NCI-H460 (cell line): ENCODE data around the gene ICOS. TPM values are rescaled to one million over a fixed set of nuclear protein-coding genes. Genes with fewer than 3 reads are reported as not detected.

ENCODE experiments used
- DNase-seq: peaks from one replicate; pipeline ENCODE4 v3.0.0-alpha.2; 2016; ENCODE audit warnings: low read depth; ENCODE audit errors: extremely low read depth
- total RNA-seq: library from RNA; depleted of rRNA; stranded (reverse); fragments of >200 nt; shearing (Covaris generic); gene quantifications from 2 replicates; pipeline ENCODE4 v1.2.3, GENCODE V29; 2014; rRNA removed

The ICOS gene
- total RNA-seq, 1 experiment from 2014 or later = not detected

DNA sequence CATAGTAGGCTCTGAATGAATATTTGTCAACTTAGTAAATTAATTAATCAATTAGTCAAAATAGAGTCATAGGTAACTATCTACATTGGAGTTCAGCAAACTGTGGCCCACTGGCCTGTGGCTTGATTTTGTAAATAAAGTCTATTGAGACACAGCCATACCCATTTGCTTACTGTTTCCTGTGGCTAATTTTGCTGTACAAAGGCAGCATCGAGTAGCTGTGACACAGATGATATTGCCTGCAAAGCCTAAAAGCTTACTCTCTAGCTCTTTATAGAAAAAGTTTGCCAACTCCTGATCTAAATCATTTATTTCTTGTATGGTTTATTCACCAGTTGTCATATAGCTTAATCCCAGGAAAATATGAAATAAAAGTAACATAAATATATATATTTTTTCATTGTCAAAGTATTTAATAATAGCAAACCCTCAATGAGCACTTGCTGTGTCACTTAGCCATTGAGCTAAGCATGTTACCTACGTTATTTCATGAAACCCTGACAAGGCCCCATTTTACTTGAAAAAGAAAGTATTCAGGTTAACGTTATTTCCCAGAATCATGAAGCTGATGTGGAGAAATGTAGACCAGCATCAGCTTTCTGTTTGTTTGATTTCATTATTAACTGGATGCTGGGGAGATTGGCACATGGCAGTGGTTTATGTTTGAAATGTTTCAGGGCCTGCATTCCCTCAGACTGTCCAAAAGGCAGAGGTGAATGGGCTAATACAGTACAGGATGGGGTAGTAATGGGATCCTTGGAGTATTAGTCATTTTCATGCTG lies 69.6 kb downstream of the ICOS start:
- no peak for DNase-seq

DNA sequence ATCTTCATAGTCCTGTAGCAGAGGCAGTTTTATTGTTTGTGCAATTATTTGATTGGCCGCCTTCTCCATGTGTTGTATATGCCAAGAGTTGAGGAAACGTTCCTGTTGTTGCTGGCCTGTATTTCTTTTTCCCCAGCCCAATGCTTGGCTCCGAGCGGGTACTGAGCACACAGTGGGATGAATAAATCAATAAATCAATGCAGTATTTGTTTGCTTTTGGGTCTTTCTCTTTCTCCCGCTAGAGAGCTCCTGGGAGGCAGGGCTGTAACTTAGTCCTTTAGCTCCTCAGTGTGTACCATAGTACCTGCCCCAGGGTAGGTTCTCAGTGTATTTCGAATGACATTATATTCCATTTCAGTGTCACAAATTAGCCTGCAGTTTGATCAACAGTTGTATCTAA lies 71.8 kb downstream of the ICOS start:
- no peak for DNase-seq

- no peak for DNase-seq
Measured at GRCh38 chr2:204010628-204011560, 74.3 kb downstream of the ICOS start.

Other genes with a start within 250 kb of the ICOS start
- gene CD28, start 230.1 kb upstream of the ICOS start, total RNA-seq = 0.06 TPM in 1 of 2 replicates, not detected in the other
- gene CTLA4, start 69.0 kb upstream of the ICOS start, total RNA-seq = not detected in 2 replicates